ENCODE results near the gene TEPSIN.
A peak's percentile ranks its signal among the peaks of the same experiment; 100 is the strongest.

Gene TEPSIN
- 36.5 to 86.1 reads per million in 2 experiments for total RNA-seq

DNA sequence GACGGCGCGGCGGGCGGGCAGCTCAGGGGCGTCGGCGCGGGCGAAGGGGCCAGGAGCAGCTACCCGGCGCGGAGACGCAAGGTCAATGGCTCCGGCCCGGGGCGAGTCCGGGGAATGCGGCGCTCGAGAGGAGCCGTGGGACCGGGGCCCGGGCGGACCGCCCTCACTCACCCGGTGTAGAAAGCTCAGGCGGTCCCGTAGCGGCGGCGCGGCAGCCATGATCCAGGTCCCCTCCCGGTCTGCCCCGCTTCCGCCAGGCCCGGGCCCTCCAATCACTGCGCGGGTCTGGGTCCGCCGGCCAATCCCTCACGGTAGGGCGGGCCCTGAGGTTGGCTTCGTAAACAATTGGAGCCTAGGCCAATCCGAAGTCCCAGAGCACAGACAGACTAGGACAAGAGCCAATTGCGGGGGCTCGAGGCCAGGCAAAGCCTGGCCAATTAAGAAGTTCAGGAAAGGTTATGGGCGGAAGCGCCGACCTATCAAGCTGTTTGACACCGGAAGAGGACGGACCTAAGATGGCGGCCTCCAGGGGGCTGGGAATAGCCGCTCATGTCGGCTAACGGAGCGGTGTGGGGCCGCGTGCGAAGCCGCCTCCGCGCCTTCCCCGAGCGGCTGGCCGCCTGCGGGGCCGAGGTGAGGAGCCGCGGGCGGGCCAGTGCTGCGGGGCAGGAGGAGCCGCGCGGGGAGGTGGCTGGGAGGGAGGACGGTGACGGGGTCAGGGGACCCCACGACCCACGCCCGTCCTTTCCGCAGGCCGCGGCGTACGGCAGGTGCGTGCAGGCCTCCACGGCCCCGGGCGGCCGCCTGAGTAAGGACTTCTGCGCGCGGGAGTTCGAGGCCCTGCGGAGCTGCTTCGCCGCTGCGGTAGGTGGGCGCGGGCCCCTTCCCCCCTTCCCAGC lies at the start of gene TEPSIN, which contains the start of gene NDUFAF8:
Gene TEPSIN, minus strand, starts transcription at position 241 of the 899 bp plus-strand sequence. Its CDS starts 22 bp downstream, at position 219.
Gene NDUFAF8, plus strand, starts transcription at position 504 of the 899 bp plus-strand sequence. Its CDS starts 46 bp downstream, at position 550.
- peak; percentile 92 for DNase-seq (ENCODE audit: low read depth)

- no peak for DNase-seq (ENCODE audit: low read depth)
These were observed 49.0 kb upstream of the TEPSIN start for GRCh38 chr17:81287741-81288430.

- no peak for DNase-seq (ENCODE audit: low read depth)
These were observed 48.3 kb upstream of the TEPSIN start for GRCh38 chr17:81287152-81287551.

- DNase-seq (ENCODE audit: low read depth): no peak
These were observed 47.8 kb upstream of the TEPSIN start for GRCh38 chr17:81286491-81287145.

GRCh38 chr17:81285894-81286293 lies 47.0 kb upstream of the TEPSIN start:
- no peak for DNase-seq (ENCODE audit: low read depth)

- peak; percentile 19 for DNase-seq (ENCODE audit: low read depth)
These were observed 46.5 kb upstream of the TEPSIN start for GRCh38 chr17:81285179-81285878.

GRCh38 chr17:81282876-81283275 lies 44.0 kb upstream of the TEPSIN start:
- DNase-seq (ENCODE audit: low read depth): no peak

GRCh38 chr17:81282141-81282540 lies 43.3 kb upstream of the TEPSIN start:
- no peak for DNase-seq (ENCODE audit: low read depth)

- DNase-seq (ENCODE audit: low read depth): no peak
These were observed 41.7 kb upstream of the TEPSIN start for GRCh38 chr17:81280571-81280970.

DNA sequence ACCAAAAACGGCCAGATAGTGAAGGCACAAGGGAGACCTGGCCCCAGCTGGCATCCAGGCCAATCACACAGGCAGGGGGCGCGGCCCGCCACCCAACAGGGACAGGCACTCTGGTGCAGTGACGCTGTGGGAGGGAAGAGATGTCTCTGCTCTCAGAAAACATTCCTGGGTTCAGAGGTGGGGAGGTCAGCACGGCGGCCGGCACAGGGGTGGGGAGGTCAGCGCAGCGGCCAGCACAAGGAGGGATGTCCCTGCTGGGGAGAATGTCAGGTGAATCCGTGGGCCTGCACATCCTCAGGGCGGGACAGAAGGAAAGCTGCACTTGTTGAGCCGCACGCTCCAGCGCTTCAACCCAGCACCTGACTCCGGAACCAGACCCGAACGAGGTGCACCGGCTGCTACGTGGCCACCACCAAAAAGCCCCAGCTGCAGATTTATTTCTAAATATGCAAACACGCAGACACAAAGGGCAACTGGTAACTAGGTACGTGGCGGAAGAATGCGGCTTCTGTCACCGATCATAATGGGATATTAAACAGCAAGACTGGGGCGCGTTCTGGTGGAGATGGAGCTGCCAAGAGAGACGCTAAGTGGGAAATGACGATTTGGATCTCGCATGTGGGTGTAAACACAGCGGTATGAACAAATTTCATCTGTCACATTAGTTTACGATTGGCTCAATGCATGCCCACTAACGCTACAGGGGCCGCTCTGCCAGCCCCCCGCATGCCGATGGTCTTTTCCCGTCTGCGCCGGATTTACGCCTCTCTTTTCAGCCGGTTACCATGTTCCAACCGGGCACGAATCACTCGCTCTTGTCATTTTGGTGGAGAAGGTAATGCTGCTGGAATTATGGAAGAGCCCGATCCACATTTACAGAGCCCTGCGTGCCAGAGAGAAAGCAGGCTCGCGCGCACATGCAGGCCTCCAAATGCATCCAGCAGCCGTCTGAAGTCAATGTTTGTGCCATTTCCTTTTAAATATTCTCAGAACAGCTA lies 40.7 kb upstream of the TEPSIN start:
- no peak for DNase-seq (ENCODE audit: low read depth)

GRCh38 chr17:81278831-81279230 lies 40.0 kb upstream of the TEPSIN start:
- DNase-seq (ENCODE audit: low read depth): no peak

- DNase-seq (ENCODE audit: low read depth): no peak
These were observed 39.3 kb upstream of the TEPSIN start for GRCh38 chr17:81277946-81278693.

- no peak for DNase-seq (ENCODE audit: low read depth)
These were observed 38.6 kb upstream of the TEPSIN start for GRCh38 chr17:81277421-81277820.

DNA sequence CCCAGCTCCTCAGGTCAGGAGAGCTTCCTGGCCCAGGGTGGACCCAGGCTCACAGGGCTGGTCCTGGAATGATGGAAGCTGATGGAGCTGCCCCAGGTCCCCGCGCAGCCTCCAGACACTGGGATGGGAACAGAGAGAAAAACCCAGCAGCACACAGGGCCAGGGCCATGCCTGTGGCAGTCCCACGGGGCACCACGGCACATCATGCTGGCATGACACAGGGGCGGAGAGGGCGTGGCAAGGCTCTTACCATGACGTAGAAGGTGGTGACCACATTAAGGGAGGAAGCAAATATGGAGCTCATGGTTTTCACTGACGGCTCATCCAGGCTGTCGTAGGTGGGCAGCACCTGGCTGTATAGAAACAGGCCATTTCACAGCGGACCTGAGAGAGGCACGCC lies 37.9 kb upstream of the TEPSIN start:
- DNase-seq (ENCODE audit: low read depth): no peak

DNA sequence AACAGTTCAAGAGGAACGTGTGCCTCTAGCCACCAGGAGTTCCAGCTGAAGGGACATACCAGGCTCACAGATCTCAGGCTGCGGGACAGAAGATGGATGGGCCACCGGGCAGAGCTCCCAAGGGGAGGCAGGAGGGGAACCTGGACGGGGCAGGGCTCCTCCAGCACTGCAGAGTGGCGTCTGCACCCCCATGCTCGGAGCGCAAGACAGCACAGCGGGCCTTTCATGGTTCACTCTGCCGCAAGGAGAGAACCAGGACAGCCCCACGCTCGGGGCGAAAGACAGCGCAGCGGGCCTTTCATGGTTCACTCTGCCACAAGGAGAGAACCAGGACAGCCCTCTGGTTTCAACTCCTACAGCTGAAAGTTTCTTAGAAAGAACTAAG lies 35.6 kb upstream of the TEPSIN start:
- no peak for DNase-seq (ENCODE audit: low read depth)

DNA sequence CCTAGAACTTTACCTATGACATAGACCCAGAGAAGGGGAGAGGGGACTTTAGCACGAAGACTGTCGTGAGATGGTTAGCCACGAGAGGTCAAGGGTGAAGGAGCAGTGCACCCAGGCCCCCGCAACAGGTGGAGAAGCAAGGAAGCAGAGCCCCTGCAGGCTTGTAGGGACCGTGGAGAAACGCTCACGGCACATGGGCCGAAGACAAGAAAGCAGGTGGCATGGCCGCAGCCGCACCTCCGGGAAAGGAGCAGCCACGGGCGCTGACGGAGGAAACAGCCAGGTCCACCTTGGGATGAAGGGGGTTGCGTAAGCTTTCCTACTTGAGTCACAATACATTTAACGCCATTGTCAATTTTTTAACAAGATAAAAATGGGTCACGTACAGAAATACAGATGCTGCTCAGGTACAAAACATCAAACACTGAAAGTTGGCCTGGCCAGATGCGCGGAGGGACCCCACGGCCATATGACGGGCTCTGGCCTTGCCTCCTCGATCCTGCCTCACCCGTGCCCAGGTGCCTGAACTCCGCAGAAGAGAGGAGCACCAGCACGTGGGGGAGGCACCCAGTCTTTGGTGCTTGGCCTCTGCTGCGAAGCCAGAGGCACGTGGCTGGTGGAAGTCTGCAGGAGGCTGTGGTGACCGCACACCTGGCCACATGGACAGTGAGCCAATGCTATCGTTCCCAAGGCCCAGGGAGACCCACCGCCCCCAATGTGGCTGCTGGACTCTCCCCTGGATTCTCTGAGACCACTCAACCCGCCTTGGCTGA lies 35.0 kb upstream of the TEPSIN start:
- DNase-seq (ENCODE audit: low read depth): no peak

GRCh38 chr17:81272616-81273015 lies 33.8 kb upstream of the TEPSIN start:
- DNase-seq (ENCODE audit: low read depth): no peak

GRCh38 chr17:81271226-81271625 lies 32.4 kb upstream of the TEPSIN start:
- DNase-seq (ENCODE audit: low read depth): no peak

DNA sequence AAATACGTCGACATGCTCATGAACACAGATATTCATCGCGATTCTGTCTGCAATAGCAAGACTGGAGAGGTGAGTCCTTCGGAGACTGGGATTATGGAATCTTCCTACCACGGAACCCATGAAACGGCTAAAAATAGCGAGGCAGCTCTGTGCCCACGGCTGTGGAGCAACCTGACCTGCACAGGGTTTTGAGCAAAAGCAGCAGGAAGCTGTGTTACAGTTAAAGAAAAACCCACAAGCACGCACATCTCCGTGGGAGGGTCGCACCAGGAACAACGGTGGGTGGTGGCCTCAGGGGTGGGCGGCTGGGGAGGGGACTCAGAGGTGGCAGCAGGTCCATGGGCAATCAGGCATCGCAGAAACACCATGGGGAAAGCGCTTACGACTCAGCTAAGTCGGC lies 31.4 kb upstream of the TEPSIN start:
- no peak for DNase-seq (ENCODE audit: low read depth)
